Upper lobe of left lung (tissue), 4 donors: ENCODE measurements around the gene FAM81A.

Experiments used
- EP300 ChIP-seq, 4 donors: sonication (generic); formaldehyde crosslinking; IDR thresholded peaks; one replicate each; pipeline ENCODE4 v1.5.1; 2017; ENCODE audit warnings: antibody characterized with exemption in 4 of 4, control low read depth in 2 of 4
- POLR2A ChIP-seq, 4 donors: fragments of 450-650 bp; IDR thresholded peaks; one replicate each; pipeline ENCODE4 v1.5.1; 2016 to 2017; ENCODE audit warnings: antibody characterized with exemption in 4 of 4, mild to moderate bottlenecking in 2 of 4

DNA sequence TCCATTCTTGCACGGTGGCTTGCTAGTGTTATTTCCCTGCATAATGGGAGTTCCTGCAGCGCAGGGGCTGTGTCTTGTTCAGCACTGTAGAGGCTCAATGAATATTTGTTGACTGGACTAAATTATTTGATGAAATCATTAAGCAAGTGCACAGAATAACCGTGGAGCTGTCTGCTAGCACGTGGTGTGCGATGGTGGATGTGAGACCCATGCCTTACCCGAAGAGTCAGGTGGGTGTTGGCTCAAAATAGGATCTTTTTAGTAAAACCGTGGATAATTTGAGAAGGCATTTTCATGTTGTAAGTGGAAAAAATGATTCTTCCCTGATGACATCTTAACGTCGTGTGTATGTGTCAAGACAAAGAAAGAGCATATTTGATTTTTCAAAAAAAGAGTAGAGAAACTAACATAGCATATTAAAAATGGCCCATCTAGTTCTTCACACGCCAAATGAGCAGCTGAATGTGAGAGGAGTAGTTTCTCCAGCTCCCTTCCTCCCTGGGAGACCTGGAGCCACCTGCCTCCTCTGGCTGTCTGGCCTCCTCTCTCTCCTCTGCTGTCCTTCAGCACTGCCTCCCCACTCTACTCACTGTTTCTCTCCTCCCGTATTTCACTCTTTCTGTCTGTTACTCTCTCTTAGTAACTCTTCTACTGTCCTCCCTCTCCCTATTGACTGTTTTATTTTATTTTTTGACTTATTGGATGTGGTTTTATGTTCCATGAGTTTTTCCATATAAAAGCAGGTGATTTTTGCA lies 6.3 kb downstream of the FAM81A start:
- TF ChIP-seq EP300 (IDR thresholded peaks at IDR 0.05): no peak
- TF ChIP-seq POLR2A (IDR thresholded peaks at IDR 0.05): no peak
